GM12891 (cell line): ENCODE data around the gene NPR2. TPM values are rescaled to one million over a fixed set of nuclear protein-coding genes. Genes with fewer than 3 reads are reported as not detected.

ENCODE experiments used
- DNase-seq: peaks from one replicate; pipeline ENCODE4 v3.0.0; 2011; ENCODE audit warnings: low spot score; ENCODE audit not compliant: insufficient read length
- FAIRE-seq: peaks from 2 replicates; lab custom pipeline; 2011; peaks lifted over from hg19 to GRCh38; lab: Jason Lieb, UNC
- PAX5 ChIP-seq: IDR thresholded peaks from 2 replicates; pipeline ENCODE4 v1.6.1; 2011; ENCODE audit warnings: low read length, moderate library complexity, mild to moderate bottlenecking; ENCODE audit not compliant: insufficient read depth, severe bottlenecking
- POLR2A ChIP-seq: IDR thresholded peaks from 2 replicates; pipeline ENCODE4 v1.6.1; 2011; ENCODE audit warnings: low read depth, low read length, control low read depth
- POLR2AphosphoS5 ChIP-seq: IDR thresholded peaks from 2 replicates; pipeline ENCODE4 v1.6.1; 2011; ENCODE audit warnings: low read depth, low read length, control low read depth
- POU2F2 ChIP-seq: IDR thresholded peaks from 2 replicates; pipeline ENCODE4 v1.6.1; 2011; ENCODE audit warnings: low read depth, mild to moderate bottlenecking, control low read depth, low read length, moderate library complexity
- SPI1 ChIP-seq: IDR thresholded peaks from 2 replicates; pipeline ENCODE4 v1.6.1; 2011; ENCODE audit warnings: low read depth, low read length, control low read depth
- TAF1 ChIP-seq: IDR thresholded peaks from 2 replicates; pipeline ENCODE4 v1.6.1; 2011; ENCODE audit warnings: low read depth, low read length, control low read depth
- polyA plus RNA-seq: library from polyadenylated mRNA; unstranded; fragments of >200 nt; gene quantifications from one replicate; pipeline ENCODE4 v1.2.1, GENCODE V29; 2012; ENCODE audit warnings: low read depth, missing spikeins, inconsistent platforms; ENCODE audit not compliant: missing spikeins

Gene NPR2
- polyA plus RNA-seq = 7.6 TPM

- FAIRE-seq = no peak
- no peak for TF ChIP-seq SPI1
- no peak for TF ChIP-seq POLR2AphosphoS5
- TF ChIP-seq POLR2A = no peak
- no peak for TF ChIP-seq POU2F2
- no peak for TF ChIP-seq TAF1
- TF ChIP-seq PAX5 = no peak
- no peak for DNase-seq
Observed at GRCh38 chr9:35791297-35791921, at the start of gene NPR2. Gene NPR2, plus strand, starts transcription at chr9:35791591. Its CDS starts 818 bp downstream, at chr9:35792409.

GRCh38 chr9:35741740-35742139 is 49.7 kb upstream of the NPR2 start:
- TF ChIP-seq TAF1 (no peak), POLR2A (no peak), SPI1 (no peak)
- FAIRE-seq = no peak
- no peak for DNase-seq

GRCh38 chr9:35743452-35743851 is 47.9 kb upstream of the NPR2 start:
- FAIRE-seq (no peak), DNase-seq (no peak)
- TF ChIP-seq SPI1 = no peak
- TF ChIP-seq POLR2A = no peak
- TF ChIP-seq TAF1 = no peak
- no peak for TF ChIP-seq PAX5
- TF ChIP-seq POLR2AphosphoS5 = no peak
- no peak for TF ChIP-seq POU2F2

- no peak for TF ChIP-seq TAF1
- no peak for TF ChIP-seq POLR2AphosphoS5
- TF ChIP-seq PAX5 = no peak
- no peak for TF ChIP-seq SPI1
- TF ChIP-seq POLR2A = no peak
- no peak for TF ChIP-seq POU2F2
- no peak for FAIRE-seq
- no peak for DNase-seq
Observed at GRCh38 chr9:35743880-35744518, 47.4 kb upstream of the NPR2 start.

GRCh38 chr9:35745569-35745968 is 45.8 kb upstream of the NPR2 start:
- TF ChIP-seq POLR2AphosphoS5 (no peak), SPI1 (no peak), POLR2A (no peak), PAX5 (no peak), TAF1 (no peak), POU2F2 (no peak)
- no peak for DNase-seq
- no peak for FAIRE-seq

- no peak for DNase-seq
- no peak for FAIRE-seq
- TF ChIP-seq TAF1 (no peak), SPI1 (no peak), POU2F2 (no peak), POLR2A (no peak), POLR2AphosphoS5 (no peak), PAX5 (no peak)
Observed at GRCh38 chr9:35746583-35746982, 44.8 kb upstream of the NPR2 start.

GRCh38 chr9:35748242-35748857 is 43.0 kb upstream of the NPR2 start:
- peak; percentile 45 for FAIRE-seq

GRCh38 chr9:35748858-35749514 is 42.4 kb upstream of the NPR2 start, which contains the start of the genes GBA2 and RGP1:
Gene GBA2, minus strand, starts transcription at chr9:35749228. Its CDS starts 524 bp downstream, at chr9:35748704.
Gene RGP1, plus strand, starts transcription at chr9:35749287. Its CDS starts 469 bp downstream, at chr9:35749756.
- TF ChIP-seq POLR2A = no peak; the same call in 1 of the 2 replicates
- TF ChIP-seq POU2F2 = no peak
- peak; percentile 3 for TF ChIP-seq PAX5
- FAIRE-seq (peak; percentile 71), DNase-seq (peak; percentile 81)

More at GRCh38 chr9:35748242-35748857, 43.0 kb upstream of the NPR2 start:
- DNase-seq = no peak
- TF ChIP-seq SPI1 (no peak), TAF1 (no peak; the same call in 1 of the 2 replicates), PAX5 (no peak), POU2F2 (no peak), POLR2AphosphoS5 (no peak), POLR2A (no peak)
